Calu3 (cell line): Measurements from ENCODE around the gene RTP3. TPM values are rescaled to one million over a fixed set of nuclear protein-coding genes. Genes with fewer than 3 reads are reported as not detected.

Experiments used
- BruUV-seq: library from RNA; stranded (reverse); fragments of 400-500 nt; replicated peaks from 2 replicates; lab custom pipeline; 2021; lab: Mats Ljungman, UMichigan
- CTCF ChIA-PET: fragments of 300-600 bp; sonication (Branson Sonifier 250); formaldehyde crosslinking; loops from one replicate; lab custom pipeline; 2022; ENCODE audit warnings: antibody characterized with exemption; lab: Charles Lee
- DNase-seq: peaks from one replicate; pipeline ENCODE4 v3.0.0; 2022
- H3K27ac Mint-ChIP-seq: one replicate; pipeline ENCODE4 v1.8.0; 2022; ENCODE audit warnings: mixed read lengths; ENCODE audit not compliant: unreplicated experiment
- H3K27me3 Mint-ChIP-seq: one replicate; pipeline ENCODE4 v1.8.0; 2022; ENCODE audit warnings: mixed read lengths; ENCODE audit not compliant: unreplicated experiment
- H3K36me3 Mint-ChIP-seq: one replicate; pipeline ENCODE4 v1.8.0; 2022; ENCODE audit warnings: mild to moderate bottlenecking, moderate library complexity, mixed read lengths; ENCODE audit not compliant: insufficient read depth, unreplicated experiment
- H3K4me1 Mint-ChIP-seq: one replicate; pipeline ENCODE4 v1.8.0; 2022; ENCODE audit warnings: mild to moderate bottlenecking, low read depth, mixed read lengths; ENCODE audit not compliant: unreplicated experiment
- H3K4me3 Mint-ChIP-seq: one replicate; pipeline ENCODE4 v1.8.0; 2022; ENCODE audit warnings: mild to moderate bottlenecking, low read depth, moderate library complexity, mixed read lengths; ENCODE audit not compliant: unreplicated experiment
- H3K9me3 Mint-ChIP-seq: one replicate; pipeline ENCODE4 v1.8.0; 2022; ENCODE audit warnings: low read depth, mixed read lengths; ENCODE audit not compliant: unreplicated experiment
- intact Hi-C: fragments of 100-400 bp; cut with micrococcal nuclease; formaldehyde crosslinking; loops from one replicate; pipeline ENCODE4 v1.10.0; 2022; ENCODE audit not compliant: unreplicated experiment
- total RNA-seq: library from RNA; stranded (reverse); gene quantifications from 2 replicates; pipeline ENCODE4 v1.2.3, GENCODE V29; 2022
- TF ChIP-seq, protein P1 (sequence below): fragments of 200-600 bp; IDR thresholded peaks from one replicate; pipeline ENCODE4 v1.8.0; 2022; ENCODE audit warnings: antibody characterized with exemption; ENCODE audit not compliant: unreplicated experiment

The RTP3 gene
- total RNA-seq, 1 experiment from 2014 or later: not detected

DNA sequence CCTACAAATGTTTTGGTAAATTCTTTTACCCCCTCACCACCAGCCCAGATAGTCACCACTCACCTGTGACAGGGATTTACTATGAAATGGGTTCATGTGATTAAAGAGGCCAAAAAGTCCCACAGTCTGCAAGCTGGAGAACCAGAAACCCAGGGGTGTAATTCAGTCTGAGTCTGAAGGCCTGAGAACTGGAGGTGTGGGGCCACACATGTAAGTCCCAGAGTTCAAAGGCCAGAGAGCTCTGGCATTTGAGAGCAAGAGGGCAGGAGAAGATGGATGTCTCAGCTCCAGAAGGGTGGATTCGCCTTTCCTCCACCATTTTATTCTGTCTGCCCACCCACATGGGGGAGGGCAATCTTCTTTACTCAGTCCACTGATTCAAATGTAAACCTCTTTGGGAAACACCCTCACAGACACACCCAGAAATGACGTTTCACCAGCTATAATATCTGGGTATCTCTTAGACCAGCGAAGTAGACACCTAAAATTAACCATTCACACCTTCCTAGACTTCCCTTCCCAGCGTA, 11.9 kb downstream of the RTP3 start:
- no peak overlapping the region for H3K27ac Mint-ChIP-seq
- DNase-seq: no peak
- TF ChIP-seq, protein P1, sequence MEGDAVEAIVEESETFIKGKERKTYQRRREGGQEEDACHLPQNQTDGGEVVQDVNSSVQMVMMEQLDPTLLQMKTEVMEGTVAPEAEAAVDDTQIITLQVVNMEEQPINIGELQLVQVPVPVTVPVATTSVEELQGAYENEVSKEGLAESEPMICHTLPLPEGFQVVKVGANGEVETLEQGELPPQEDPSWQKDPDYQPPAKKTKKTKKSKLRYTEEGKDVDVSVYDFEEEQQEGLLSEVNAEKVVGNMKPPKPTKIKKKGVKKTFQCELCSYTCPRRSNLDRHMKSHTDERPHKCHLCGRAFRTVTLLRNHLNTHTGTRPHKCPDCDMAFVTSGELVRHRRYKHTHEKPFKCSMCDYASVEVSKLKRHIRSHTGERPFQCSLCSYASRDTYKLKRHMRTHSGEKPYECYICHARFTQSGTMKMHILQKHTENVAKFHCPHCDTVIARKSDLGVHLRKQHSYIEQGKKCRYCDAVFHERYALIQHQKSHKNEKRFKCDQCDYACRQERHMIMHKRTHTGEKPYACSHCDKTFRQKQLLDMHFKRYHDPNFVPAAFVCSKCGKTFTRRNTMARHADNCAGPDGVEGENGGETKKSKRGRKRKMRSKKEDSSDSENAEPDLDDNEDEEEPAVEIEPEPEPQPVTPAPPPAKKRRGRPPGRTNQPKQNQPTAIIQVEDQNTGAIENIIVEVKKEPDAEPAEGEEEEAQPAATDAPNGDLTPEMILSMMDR: no peak
- CTCF ChIA-PET: no interaction called here
- BruUV-seq: no TSS peak
- H3K36me3 Mint-ChIP-seq: no peaks in the 10 kb centered on the region
- H3K9me3 Mint-ChIP-seq: no peaks in the 10 kb centered on the region
- H3K4me1 Mint-ChIP-seq: no peaks in the 10 kb centered on the region
- no peaks in the 10 kb centered on the region for H3K27me3 Mint-ChIP-seq
- intact Hi-C loops: no loop called here
- no peak overlapping the region for H3K4me3 Mint-ChIP-seq

DNA sequence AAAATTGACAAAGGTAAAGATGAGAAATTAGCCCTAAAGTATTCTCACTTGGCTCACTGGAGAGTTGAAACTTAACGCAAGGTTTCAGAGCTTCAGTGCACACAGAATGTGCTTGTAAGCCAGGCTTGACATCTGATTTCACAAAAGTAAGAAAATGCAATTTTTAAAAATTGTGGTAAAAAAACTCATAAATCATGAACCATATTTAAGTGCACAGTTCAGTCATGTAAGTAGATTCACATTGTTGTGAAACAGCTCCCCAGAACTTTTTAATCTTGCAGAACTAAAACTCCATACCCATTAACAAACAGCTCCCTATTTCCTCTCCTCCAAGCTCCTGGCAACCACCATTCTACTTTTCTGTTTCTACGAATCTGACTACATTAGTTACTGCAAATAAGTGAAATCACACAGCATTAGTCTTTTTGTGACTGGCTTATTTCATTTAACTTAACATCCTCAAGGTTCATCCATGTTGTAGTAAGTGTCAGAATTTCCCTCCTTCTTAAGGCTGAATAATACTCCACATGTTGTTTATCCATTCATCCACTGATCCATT, 14.5 kb downstream of the RTP3 start:
- intact Hi-C loops: no loop called here
- no peak overlapping the region for H3K4me3 Mint-ChIP-seq
- H3K4me1 Mint-ChIP-seq: peaks cover 10% of the 10 kb centered on the region
- H3K9me3 Mint-ChIP-seq: no peaks in the 10 kb centered on the region
- H3K27me3 Mint-ChIP-seq: no peaks in the 10 kb centered on the region
- H3K27ac Mint-ChIP-seq: peak overlapping the region; percentile 63
- no peak for DNase-seq
- TF ChIP-seq, protein P1: no peak
- no TSS peak for BruUV-seq
- peaks cover 9% of the 10 kb centered on the region for H3K36me3 Mint-ChIP-seq
- CTCF ChIA-PET: interaction anchor here (0.6 kb wide), 1 partner anchor 14 kb away, joined by 4 read pairs; the partner anchor contains the start of gene RTP3

DNA sequence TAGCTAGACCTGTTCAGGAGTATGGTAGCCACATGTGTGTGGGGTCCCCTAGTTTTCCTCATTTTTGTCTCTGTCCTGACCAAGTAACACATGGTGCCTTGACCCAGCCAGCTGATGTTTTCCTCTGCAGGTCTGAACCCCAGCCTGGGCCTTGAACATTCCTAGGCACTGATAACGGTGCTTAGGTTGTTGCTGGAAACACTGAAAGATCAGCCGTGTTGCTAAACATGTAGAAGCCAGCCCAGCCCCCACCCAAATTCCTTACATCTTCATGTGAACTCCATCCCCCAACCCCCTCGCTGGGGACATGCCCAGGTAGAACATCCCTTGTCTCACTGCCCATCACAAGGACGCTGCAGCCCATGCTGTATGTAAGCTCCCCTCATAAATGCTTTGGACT, 18.7 kb downstream of the RTP3 start:
- peaks cover 10% of the 10 kb centered on the region for H3K4me1 Mint-ChIP-seq
- CTCF ChIA-PET: interaction anchor here (0.6 to 2.0 kb wide), 5 partner anchors 22 to 179 kb away, joined by 3 to 13 read pairs (median 3); no protein-coding TSS in a partner anchor
- H3K27ac Mint-ChIP-seq: peak overlapping the region; percentile 96

GRCh38 chr3:46517016-46517783, 19.4 kb downstream of the RTP3 start:
- Mint-ChIP-seq H3K27ac (peak overlapping the region; percentile 96), H3K4me1 (peaks cover 10% of the 10 kb centered on the region), H3K4me3 (no peak overlapping the region), H3K27me3 (no peaks in the 10 kb centered on the region), H3K36me3 (peaks cover 9% of the 10 kb centered on the region), H3K9me3 (no peaks in the 10 kb centered on the region)
- CTCF ChIA-PET: interaction anchor here (0.6 to 2.0 kb wide), 6 partner anchors 22 to 470 kb away, joined by 3 to 13 read pairs (median 3); no protein-coding TSS in a partner anchor
- no TSS peak for BruUV-seq
- peak; percentile 49 for DNase-seq
- intact Hi-C loops: no loop called here
- TF ChIP-seq, protein P1: no peak

More for the DNA sequence above, 18.7 kb downstream of the RTP3 start:
- Mint-ChIP-seq H3K36me3 (peaks cover 9% of the 10 kb centered on the region), H3K9me3 (no peaks in the 10 kb centered on the region), H3K4me3 (no peak overlapping the region), H3K27me3 (no peaks in the 10 kb centered on the region)
- no TSS peak for BruUV-seq
- intact Hi-C loops: no loop called here
- peak; percentile 7 for DNase-seq
- TF ChIP-seq, protein P1: no peak
